Thymus (tissue), 11 donors: ENCODE measurements around the gene FAM76A. TPM values are rescaled to one million over a fixed set of nuclear protein-coding genes. Genes with fewer than 3 reads are reported as not detected.
A peak's percentile ranks its signal among the peaks of the same experiment; 100 is the strongest.
"Not testable (repeated sequence)": the region's sequence is repeated elsewhere in the genome, so short reads cannot be mapped to it uniquely, and the experiment has no call there.

Experiments
- DNase-seq, 9 donors: peaks; one replicate each; pipeline ENCODE4 v3.0.0-alpha.2; 2013; ENCODE audit warnings: low spot score in 9 of 9, low read depth in 6 of 9, missing footprints in 1 of 9
- H3K27ac ChIP-seq, 2 donors: one replicate each; pipeline ENCODE4 v1.5.1; 2013; ENCODE audit warnings: control low read depth in 1 of 2, low read depth in 1 of 2, low read length in 1 of 2, mild to moderate bottlenecking in 1 of 2, moderate library complexity in 1 of 2
- H3K27me3 ChIP-seq, 2 donors: one replicate each; pipeline ENCODE4 v1.5.1; 2013; ENCODE audit warnings: low read length in 1 of 2; ENCODE audit not compliant: control insufficient read depth in 2 of 2, insufficient read depth in 1 of 2
- H3K36me3 ChIP-seq, 2 donors: one replicate each; pipeline ENCODE4 v1.5.1; 2013; ENCODE audit warnings: low read length in 1 of 2, mild to moderate bottlenecking in 1 of 2, moderate library complexity in 1 of 2; ENCODE audit not compliant: control insufficient read depth in 2 of 2, insufficient read depth in 2 of 2
- H3K4me1 ChIP-seq, 2 donors: one replicate each; pipeline ENCODE4 v1.5.1; 2013; ENCODE audit warnings: low read length in 2 of 2; ENCODE audit not compliant: control insufficient read depth in 2 of 2, insufficient read depth in 2 of 2
- H3K4me3 ChIP-seq, 2 donors: one replicate each; pipeline ENCODE4 v1.5.1; 2013; ENCODE audit warnings: low read length in 2 of 2, control low read depth in 1 of 2, mild to moderate bottlenecking in 1 of 2
- H3K9me3 ChIP-seq, 2 donors: one replicate each; pipeline ENCODE4 v1.5.1; 2013; ENCODE audit warnings: low read length in 1 of 2, mild to moderate bottlenecking in 1 of 2; ENCODE audit not compliant: control insufficient read depth in 2 of 2, insufficient read depth in 1 of 2
- WGBS: extraction: QIAGEN DNeasy Blood & Tissue Kit; methylation state at CpG from one replicate; pipeline ENCODE4 v1.1.7; 2013; 5-methylcytosine and 5-hydroxymethylcytosine counted together
- polyA plus RNA-seq: library from polyadenylated mRNA; stranded (reverse); fragments of 200-250 nt; gene quantifications from one replicate; pipeline ENCODE4 v1.2.3, GENCODE V29; 2013
- total RNA-seq: library from RNA; stranded (reverse); fragments of 120-200 nt; gene quantifications from one replicate; pipeline ENCODE4 v1.2.4, GENCODE V29; 2013
- donor health status: healthy.

The FAM76A gene
- total and polyA plus RNA-seq, 2 donors, result 8.9 TPM

DNA sequence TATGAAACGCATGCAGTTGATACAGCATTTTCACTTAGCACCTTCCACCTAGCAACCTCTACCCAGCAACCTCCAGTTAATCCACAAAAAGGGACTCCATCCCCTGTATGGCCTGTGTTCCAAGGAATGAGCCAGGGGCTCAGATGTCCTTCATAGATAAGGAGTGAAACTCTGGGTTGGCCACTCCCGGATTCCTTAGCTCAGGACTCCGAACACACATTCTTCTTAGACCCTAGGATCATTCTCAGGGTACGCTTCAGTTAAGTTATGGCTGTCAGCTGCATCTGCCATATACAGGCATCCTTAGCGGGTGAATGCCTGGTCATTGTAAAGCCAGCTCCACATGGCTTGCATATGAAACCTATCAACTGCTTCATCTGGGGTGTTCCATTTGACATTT lies 37.9 kb upstream of the FAM76A start:
- no peak overlapping the region for H3K27ac ChIP-seq
- H3K27me3 ChIP-seq, result no peaks in the 10 kb centered on the region
- 96% methylated on average over 5 of the region's 5 CpGs for WGBS
- H3K4me1 ChIP-seq, result peaks cover 0 to 23% of the 10 kb centered on the region in 2 donors
- no peak overlapping the region for H3K4me3 ChIP-seq
- no peak for DNase-seq
- no peaks in the 10 kb centered on the region for H3K9me3 ChIP-seq
- no peaks in the 10 kb centered on the region for H3K36me3 ChIP-seq

- 93% methylated on average over 4 of the region's 4 CpGs for WGBS
- Histone ChIP-seq H3K27me3 (no peaks in the 10 kb centered on the region), H3K4me1 (peaks cover 0 to 23% of the 10 kb centered on the region in 2 donors), H3K9me3 (no peaks in the 10 kb centered on the region), H3K27ac (no peak overlapping the region), H3K4me3 (no peak overlapping the region), H3K36me3 (no peaks in the 10 kb centered on the region)
- DNase-seq, result no peak
Measured at GRCh38 chr1:27689423-27690173, 36.2 kb upstream of the FAM76A start.

GRCh38 chr1:27690183-27690582 lies 35.6 kb upstream of the FAM76A start:
- Histone ChIP-seq H3K4me3 (no peak overlapping the region), H3K27ac (no peak overlapping the region), H3K27me3 (no peaks in the 10 kb centered on the region), H3K4me1 (peaks cover 0 to 20% of the 10 kb centered on the region in 2 donors), H3K9me3 (no peaks in the 10 kb centered on the region), H3K36me3 (no peaks in the 10 kb centered on the region)
- DNase-seq, result no peak
- 84% methylated on average over 2 of the region's 2 CpGs for WGBS

DNA sequence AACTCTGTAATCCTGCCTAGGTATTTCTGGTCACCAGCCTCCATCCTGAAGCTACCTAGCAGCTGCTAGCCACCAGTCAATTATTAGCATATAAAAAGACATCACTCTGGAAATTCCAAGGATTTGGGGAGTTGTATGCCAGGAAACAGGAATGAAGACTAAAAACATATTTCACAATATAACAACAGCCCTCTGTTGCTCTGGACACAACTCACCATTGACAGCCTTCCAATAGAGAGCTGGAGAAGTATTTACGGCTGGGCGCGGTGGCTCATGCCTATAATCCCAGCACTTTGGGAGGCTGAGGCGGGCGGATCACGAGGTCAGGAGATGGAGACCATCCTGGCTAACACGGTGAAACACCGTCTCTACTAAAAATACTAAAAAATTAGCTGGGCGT lies 28.9 kb upstream of the FAM76A start:
- DNase-seq, H3K4me3 ChIP-seq, H3K4me1 ChIP-seq, H3K36me3 ChIP-seq, H3K27me3 ChIP-seq, H3K9me3 ChIP-seq, H3K27ac ChIP-seq: not testable (repeated sequence)
- 90% methylated on average over 9 of the region's 9 CpGs for WGBS

DNA sequence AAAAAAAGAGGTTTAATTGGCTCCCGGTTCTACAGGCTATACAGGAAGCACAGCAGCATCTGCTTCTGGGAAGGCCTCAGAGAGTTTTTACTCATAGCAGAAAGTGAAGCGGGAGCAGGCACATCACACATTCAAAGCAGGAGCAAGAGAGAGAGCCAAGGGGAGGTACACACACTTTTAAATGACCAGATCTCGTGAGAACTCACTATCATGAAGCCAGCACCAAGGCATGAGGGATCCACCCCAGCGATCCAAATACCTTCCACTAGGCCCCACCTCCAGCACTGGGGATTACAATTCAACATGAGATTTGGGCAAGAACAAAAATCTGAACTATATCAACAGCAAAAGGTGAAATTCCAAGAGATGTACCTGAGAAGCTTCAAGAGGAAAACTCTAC lies 20.8 kb upstream of the FAM76A start:
- DNase-seq, result no peak
- no peaks in the 10 kb centered on the region for H3K4me1 ChIP-seq
- no peak overlapping the region for H3K4me3 ChIP-seq
- H3K27ac ChIP-seq, result no peak overlapping the region
- no peaks in the 10 kb centered on the region for H3K27me3 ChIP-seq
- 95% methylated on average over 4 of the region's 4 CpGs for WGBS
- no peaks in the 10 kb centered on the region for H3K36me3 ChIP-seq
- peaks cover 0 to 10% of the 10 kb centered on the region in 2 donors for H3K9me3 ChIP-seq

DNA sequence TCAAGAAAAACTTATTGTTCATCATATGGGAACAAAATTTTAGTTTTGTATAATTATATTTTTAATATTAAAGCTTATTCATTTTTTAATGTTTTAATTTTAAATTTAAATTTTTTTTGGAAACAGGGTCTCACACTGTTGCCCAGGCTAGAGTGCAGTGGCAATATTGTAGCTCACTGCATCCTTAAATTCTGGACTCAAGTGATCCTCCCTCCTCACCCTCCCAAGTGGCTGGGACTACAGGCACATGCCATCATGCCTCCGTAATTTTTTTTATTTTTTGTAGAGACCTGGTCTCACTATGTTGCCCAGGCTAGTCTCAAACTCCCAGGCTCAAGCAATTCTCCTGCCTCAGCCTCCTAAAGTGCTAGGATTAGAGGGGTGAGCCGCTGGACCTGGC lies 20.2 kb upstream of the FAM76A start:
- Histone ChIP-seq H3K9me3 (peaks cover 0 to 10% of the 10 kb centered on the region in 2 donors), H3K4me1 (no peaks in the 10 kb centered on the region), H3K27ac (no peak overlapping the region), H3K36me3 (no peaks in the 10 kb centered on the region), H3K27me3 (no peaks in the 10 kb centered on the region), H3K4me3 (no peak overlapping the region)
- no peak for DNase-seq
- WGBS, result 93% methylated on average over 2 of the region's 2 CpGs

- no peak overlapping the region for H3K4me3 ChIP-seq
- H3K4me1 ChIP-seq, result peaks cover 0 to 21% of the 10 kb centered on the region in 2 donors
- H3K9me3 ChIP-seq, result no peaks in the 10 kb centered on the region
- no peaks in the 10 kb centered on the region for H3K27me3 ChIP-seq
- DNase-seq, result no peak
- WGBS, result 98% methylated on average over 2 of the region's 2 CpGs
- no peak overlapping the region for H3K27ac ChIP-seq
- H3K36me3 ChIP-seq, result no peaks in the 10 kb centered on the region
Measured at GRCh38 chr1:27710574-27710973, 15.2 kb upstream of the FAM76A start.

GRCh38 chr1:27713139-27713725 lies 12.5 kb upstream of the FAM76A start:
- Histone ChIP-seq H3K4me1 (peaks cover 0 to 21% of the 10 kb centered on the region in 2 donors), H3K27ac (peak overlapping the region in 1 of 2 donors; percentile 69), H3K27me3 (no peaks in the 10 kb centered on the region), H3K9me3 (no peaks in the 10 kb centered on the region), H3K36me3 (no peaks in the 10 kb centered on the region), H3K4me3 (no peak overlapping the region)
- WGBS, result 37% methylated on average over 3 of the region's 3 CpGs
- peak in 1 of 9 donors; percentile 45 for DNase-seq

- peak overlapping the region in 1 of 2 donors; percentile 69 for H3K27ac ChIP-seq
Measured at GRCh38 chr1:27713869-27714513, 11.8 kb upstream of the FAM76A start.

More at GRCh38 chr1:27713869-27714513, 11.8 kb upstream of the FAM76A start:
- WGBS, result 91% methylated on average over 3 of the region's 3 CpGs
- no peaks in the 10 kb centered on the region for H3K27me3 ChIP-seq
- peaks cover 0 to 21% of the 10 kb centered on the region in 2 donors for H3K4me1 ChIP-seq
- no peak for DNase-seq
- H3K4me3 ChIP-seq, result no peak overlapping the region
- H3K9me3 ChIP-seq, result no peaks in the 10 kb centered on the region
- H3K36me3 ChIP-seq, result no peaks in the 10 kb centered on the region
